GM06990 (cell line): ENCODE measurements around the gene TREML4.

ENCODE experiments used
- DNase-seq: peaks from one replicate; pipeline ENCODE4 v3.0.0-alpha.2; 2011; ENCODE audit not compliant: insufficient read length; ENCODE audit errors: extremely low read depth
- H3K27me3 ChIP-seq: replicated peaks from 2 replicates; pipeline ENCODE4 v1.6.0; 2011; ENCODE audit warnings: low read length; ENCODE audit not compliant: control insufficient read depth, insufficient read depth
- H3K36me3 ChIP-seq: 2 replicates; pipeline ENCODE4 v1.5.1; 2011; ENCODE audit warnings: low read length; ENCODE audit not compliant: control insufficient read depth, insufficient read depth
- H3K4me3 ChIP-seq: replicated peaks from 2 replicates; pipeline ENCODE4 v1.5.1; 2011; ENCODE audit warnings: low read depth, mild to moderate bottlenecking, control low read depth, low read length
- TF ChIP-seq, protein P1 (sequence below): IDR thresholded peaks from 2 replicates; pipeline ENCODE4 v1.5.1; 2011; ENCODE audit warnings: low read length, control low read depth, mild to moderate bottlenecking, inconsistent platforms; ENCODE audit not compliant: insufficient read depth, poor library complexity, severe bottlenecking

Gene TREML4

GRCh38 chr6:41193171-41193734 lies 34.9 kb upstream of the TREML4 start:
- no peak overlapping the region for H3K4me3 ChIP-seq
- peaks cover 32% of the 10 kb centered on the region for H3K36me3 ChIP-seq
- TF ChIP-seq, protein P1, sequence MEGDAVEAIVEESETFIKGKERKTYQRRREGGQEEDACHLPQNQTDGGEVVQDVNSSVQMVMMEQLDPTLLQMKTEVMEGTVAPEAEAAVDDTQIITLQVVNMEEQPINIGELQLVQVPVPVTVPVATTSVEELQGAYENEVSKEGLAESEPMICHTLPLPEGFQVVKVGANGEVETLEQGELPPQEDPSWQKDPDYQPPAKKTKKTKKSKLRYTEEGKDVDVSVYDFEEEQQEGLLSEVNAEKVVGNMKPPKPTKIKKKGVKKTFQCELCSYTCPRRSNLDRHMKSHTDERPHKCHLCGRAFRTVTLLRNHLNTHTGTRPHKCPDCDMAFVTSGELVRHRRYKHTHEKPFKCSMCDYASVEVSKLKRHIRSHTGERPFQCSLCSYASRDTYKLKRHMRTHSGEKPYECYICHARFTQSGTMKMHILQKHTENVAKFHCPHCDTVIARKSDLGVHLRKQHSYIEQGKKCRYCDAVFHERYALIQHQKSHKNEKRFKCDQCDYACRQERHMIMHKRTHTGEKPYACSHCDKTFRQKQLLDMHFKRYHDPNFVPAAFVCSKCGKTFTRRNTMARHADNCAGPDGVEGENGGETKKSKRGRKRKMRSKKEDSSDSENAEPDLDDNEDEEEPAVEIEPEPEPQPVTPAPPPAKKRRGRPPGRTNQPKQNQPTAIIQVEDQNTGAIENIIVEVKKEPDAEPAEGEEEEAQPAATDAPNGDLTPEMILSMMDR: no peak
- no peaks in the 10 kb centered on the region for H3K27me3 ChIP-seq
- no peak for DNase-seq

DNA sequence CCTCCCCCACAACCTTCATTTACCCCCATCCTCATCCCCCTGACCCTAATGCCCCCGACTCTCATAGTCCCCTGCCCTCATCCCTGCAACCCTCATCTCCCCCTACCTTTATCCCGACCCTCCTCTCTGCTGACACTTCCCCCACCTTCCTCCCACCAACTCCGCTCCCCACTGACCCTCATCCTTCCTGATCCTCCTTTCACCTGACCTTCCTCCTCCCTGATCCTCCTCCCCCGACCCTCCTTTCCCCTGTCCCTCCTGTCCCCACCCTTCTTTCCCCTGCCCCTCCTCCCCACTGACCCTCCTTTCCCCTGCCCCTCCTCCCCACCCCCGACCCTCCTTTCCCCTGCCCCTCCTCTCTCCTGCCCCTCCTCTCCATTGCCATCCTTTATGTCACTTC lies 34.3 kb upstream of the TREML4 start:
- no peak for DNase-seq
- no peak overlapping the region for H3K4me3 ChIP-seq
- H3K36me3 ChIP-seq: peaks cover 32% of the 10 kb centered on the region
- TF ChIP-seq, protein P1: no peak
- no peaks in the 10 kb centered on the region for H3K27me3 ChIP-seq

DNA sequence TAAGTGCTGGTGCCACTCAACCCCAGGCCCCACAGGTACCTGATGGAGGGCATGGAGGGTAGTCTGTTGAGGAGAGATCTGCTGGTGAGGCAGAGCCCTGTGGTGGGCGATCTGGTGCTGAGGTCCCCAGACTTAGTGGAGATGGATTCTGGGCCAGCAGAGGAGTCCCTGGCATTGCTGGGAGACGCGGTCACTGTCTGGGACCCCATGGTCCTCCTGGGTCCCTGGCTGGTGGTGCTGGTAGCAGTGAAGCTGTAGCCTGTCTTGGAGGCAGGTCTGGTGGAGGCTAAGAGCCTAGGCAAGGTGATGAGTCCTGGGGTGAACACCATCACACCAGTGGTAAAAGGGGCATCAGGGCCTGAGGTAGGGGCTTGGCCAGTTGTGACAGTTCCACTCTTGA lies 33.8 kb upstream of the TREML4 start:
- DNase-seq: no peak
- peaks cover 32% of the 10 kb centered on the region for H3K36me3 ChIP-seq
- H3K27me3 ChIP-seq: no peaks in the 10 kb centered on the region
- no peak overlapping the region for H3K4me3 ChIP-seq
- TF ChIP-seq, protein P1: no peak

GRCh38 chr6:41197234-41197633 lies 30.9 kb upstream of the TREML4 start:
- TF ChIP-seq, protein P1: no peak
- peaks cover 25% of the 10 kb centered on the region for H3K36me3 ChIP-seq
- H3K4me3 ChIP-seq: no peak overlapping the region
- no peak for DNase-seq
- H3K27me3 ChIP-seq: no peaks in the 10 kb centered on the region

- Histone ChIP-seq H3K4me3 (peak overlapping the region; percentile 55), H3K36me3 (peaks cover 7% of the 10 kb centered on the region), H3K27me3 (no peaks in the 10 kb centered on the region)
- peak; percentile 43 for DNase-seq
- TF ChIP-seq, protein P1: no peak
These were observed 28.4 kb upstream of the TREML4 start for GRCh38 chr6:41199552-41200246.
